DND-41 (cell line): ENCODE data around the gene DGKI.

Experiments used
- ATAC-seq: fragments of 200-7000 bp; cut with Tn5 transposase; 3 replicates; pipeline ENCODE4 v1.9.1; 2021; ENCODE audit warnings: low read depth; ENCODE audit not compliant: insufficient read depth
- DNase-seq: peaks from one replicate; pipeline ENCODE4 v3.0.0-alpha.2; 2020
- H2AFZ ChIP-seq: 2 replicates; pipeline ENCODE4 v1.6.0; 2012; ENCODE audit warnings: low read depth, low read length
- H3K27ac ChIP-seq: 2 replicates; pipeline ENCODE4 v1.5.1; 2012; ENCODE audit warnings: low read length, inconsistent platforms
- H3K27me3 ChIP-seq: fragments of 200-600 bp; sonication (generic); 2 replicates; pipeline ENCODE4 v1.6.0; 2012; ENCODE audit warnings: low read length, mild to moderate bottlenecking, inconsistent platforms; ENCODE audit not compliant: insufficient read depth, poor library complexity
- H3K36me3 ChIP-seq: 2 replicates; pipeline ENCODE4 v1.5.1; 2012; ENCODE audit warnings: low read length, inconsistent platforms; ENCODE audit not compliant: insufficient read depth
- H3K4me1 ChIP-seq: 2 replicates; pipeline ENCODE4 v1.5.1; 2012; ENCODE audit warnings: mild to moderate bottlenecking, low read length; ENCODE audit not compliant: insufficient read depth
- H3K4me2 ChIP-seq: 2 replicates; pipeline ENCODE4 v1.6.0; 2012; ENCODE audit warnings: mild to moderate bottlenecking, moderate library complexity, low read length, inconsistent platforms; ENCODE audit not compliant: insufficient read depth
- H3K4me3 ChIP-seq, 2 experiments: fragments of 200-600 bp in 1 of 2; shearing (Covaris generic) in 1 of 2; 2 replicates each; pipeline ENCODE4 v1.5.1; 2012 to 2016; ENCODE audit warnings: inconsistent platforms in 2 of 2, low read length in 2 of 2, mild to moderate bottlenecking in 2 of 2, low read depth in 1 of 2, moderate library complexity in 1 of 2
- H3K79me2 ChIP-seq: 2 replicates; pipeline ENCODE4 v1.6.0; 2012; ENCODE audit warnings: low read length, inconsistent platforms; ENCODE audit not compliant: insufficient read depth
- H3K9ac ChIP-seq: 2 replicates; pipeline ENCODE4 v1.6.0; 2012; ENCODE audit warnings: low read depth, mild to moderate bottlenecking, inconsistent platforms, low read length, moderate library complexity
- H3K9me3 ChIP-seq: 2 replicates; pipeline ENCODE4 v1.5.1; 2012; ENCODE audit warnings: low read length, moderate library complexity, mild to moderate bottlenecking, inconsistent platforms; ENCODE audit not compliant: insufficient read depth, severe bottlenecking
- H4K20me1 ChIP-seq: 2 replicates; pipeline ENCODE4 v1.6.0; 2012; ENCODE audit warnings: low read length; ENCODE audit not compliant: insufficient read depth
- CTCF ChIP-seq: IDR thresholded peaks from 2 replicates; pipeline ENCODE4 v1.5.1; 2012; ENCODE audit warnings: borderline replicate concordance, low read length, moderate library complexity, mild to moderate bottlenecking; ENCODE audit not compliant: poor library complexity, severe bottlenecking; ENCODE audit errors: extremely low read depth
- EZH2 ChIP-seq: IDR thresholded peaks from 3 replicates; pipeline ENCODE4 v1.6.1; 2012; ENCODE audit warnings: borderline replicate concordance, low read depth, mild to moderate bottlenecking, moderate library complexity, low read length, inconsistent platforms; ENCODE audit not compliant: severe bottlenecking

The DGKI gene

GRCh38 chr7:137795211-137795610, 51.6 kb downstream of the DGKI start:
- H3K9ac ChIP-seq: no peak overlapping the region
- no peaks in the 10 kb centered on the region for H4K20me1 ChIP-seq
- TF ChIP-seq EZH2 (no peak), CTCF (no peak)
- no peaks in the 10 kb centered on the region for H3K36me3 ChIP-seq
- H3K4me2 ChIP-seq: no peak overlapping the region
- no peaks in the 10 kb centered on the region for H3K27me3 ChIP-seq
- H3K79me2 ChIP-seq: no peaks in the 10 kb centered on the region
- H3K9me3 ChIP-seq: no peaks in the 10 kb centered on the region
- no peak overlapping the region for H3K27ac ChIP-seq
- ATAC-seq (no peak), DNase-seq (no peak)
- no peaks in the 10 kb centered on the region for H3K4me1 ChIP-seq
- no peak overlapping the region for H2AFZ ChIP-seq
- no peak overlapping the region for H3K4me3 ChIP-seq

GRCh38 chr7:137791930-137792329, 54.8 kb downstream of the DGKI start:
- Histone ChIP-seq H4K20me1 (no peaks in the 10 kb centered on the region), H3K9me3 (no peaks in the 10 kb centered on the region), H3K79me2 (no peaks in the 10 kb centered on the region), H3K27me3 (no peaks in the 10 kb centered on the region), H3K4me2 (no peak overlapping the region), H3K4me3 (no peak overlapping the region), H2AFZ (no peak overlapping the region), H3K27ac (no peak overlapping the region), H3K9ac (no peak overlapping the region), H3K4me1 (no peaks in the 10 kb centered on the region), H3K36me3 (no peaks in the 10 kb centered on the region)
- no peak for TF ChIP-seq CTCF
- no peak for TF ChIP-seq EZH2
- no peak for DNase-seq
- ATAC-seq: no peak

- Histone ChIP-seq H3K4me2 (no peak overlapping the region), H3K9me3 (no peaks in the 10 kb centered on the region), H3K4me1 (no peaks in the 10 kb centered on the region), H4K20me1 (no peaks in the 10 kb centered on the region), H3K4me3 (no peak overlapping the region), H2AFZ (no peak overlapping the region), H3K36me3 (no peaks in the 10 kb centered on the region), H3K9ac (no peak overlapping the region), H3K27ac (no peak overlapping the region), H3K79me2 (no peaks in the 10 kb centered on the region), H3K27me3 (no peaks in the 10 kb centered on the region)
- TF ChIP-seq CTCF (no peak), EZH2 (no peak)
- ATAC-seq (no peak), DNase-seq (no peak)
These were observed 55.9 kb downstream of the DGKI start for GRCh38 chr7:137790828-137791227.
